ENCODE results near the gene ADGRG3. TPM values are rescaled to one million over a fixed set of nuclear protein-coding genes. Genes with fewer than 3 reads are reported as not detected.

The ADGRG3 gene
- total RNA-seq, 1 donor from 2014 or later, result 0.60 TPM

DNA sequence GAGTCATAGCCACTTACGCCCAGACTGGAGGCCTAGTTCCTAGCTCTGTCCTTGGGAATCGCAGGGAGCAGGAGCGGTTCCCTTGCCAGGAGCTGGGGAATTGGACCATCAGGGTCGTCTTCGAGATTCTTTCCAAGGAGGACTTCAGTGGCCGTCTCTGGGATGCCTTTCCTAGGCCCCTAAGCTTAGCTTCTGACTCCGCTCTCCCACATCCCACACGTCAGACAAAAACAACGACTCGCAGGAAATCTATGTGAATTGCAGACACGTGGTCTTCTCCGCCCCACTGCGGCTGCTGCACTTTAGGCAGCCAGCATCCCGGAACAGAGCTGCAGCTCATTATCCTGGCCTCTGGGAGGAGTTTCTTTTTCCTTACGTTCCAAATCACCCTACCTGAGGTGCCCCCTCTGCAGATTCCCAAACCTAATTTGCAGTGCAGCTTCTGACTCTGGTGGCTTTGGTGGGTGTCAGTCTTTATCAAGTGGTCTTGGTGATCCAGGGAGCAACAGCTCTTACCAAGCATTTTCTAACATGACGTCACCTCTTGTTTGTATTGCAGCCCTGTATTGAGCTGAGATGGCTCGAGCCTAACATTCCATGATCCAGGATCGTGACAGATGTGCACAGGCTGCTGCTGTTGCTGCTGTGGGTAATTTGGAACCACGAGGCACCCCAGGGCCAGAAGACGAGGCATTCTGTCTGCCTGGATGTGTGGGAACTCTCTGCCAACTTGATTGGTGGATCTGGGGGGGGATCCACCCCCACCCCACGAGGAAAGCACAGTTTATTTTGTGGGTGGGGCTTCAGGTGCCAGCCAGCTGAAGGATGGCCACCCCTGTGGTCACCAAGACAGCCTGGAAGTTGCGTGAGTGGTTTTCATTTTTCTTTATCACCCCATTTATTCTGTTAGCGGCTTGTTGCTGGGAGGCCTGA lies 68.6 kb downstream of the ADGRG3 start:
- peak; percentile 48 for DNase-seq (ENCODE audit: low spot score)

DNA sequence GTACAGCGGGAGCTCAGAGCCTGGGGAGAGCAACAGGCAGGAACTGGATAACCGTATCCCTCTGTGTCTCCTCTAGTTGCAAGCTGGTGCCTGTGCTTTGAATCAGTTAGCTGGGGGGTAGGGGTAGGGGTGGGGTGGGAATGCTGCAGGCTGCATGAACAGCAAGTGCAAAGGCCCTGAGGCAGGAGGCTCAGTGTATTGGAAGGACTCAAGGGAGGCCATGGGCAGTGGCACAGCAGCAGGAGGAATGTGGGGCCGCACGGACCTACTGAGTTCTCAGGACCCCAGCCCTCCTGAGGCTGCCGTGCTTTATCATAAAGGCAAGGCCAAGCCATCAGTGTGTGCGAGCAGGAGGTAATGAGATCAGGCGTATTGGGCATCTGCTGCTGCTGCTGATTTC lies 70.7 kb downstream of the ADGRG3 start:
- no peak for DNase-seq (ENCODE audit: low spot score)

Other genes starting within 250 kb of the ADGRG3 start
- gene CIAPIN1, start 220.9 kb upstream of the ADGRG3 start, total RNA-seq, result 45.4 TPM
- 79.8 TPM for gene COQ9, start 220.8 kb upstream of the ADGRG3 start, total RNA-seq
- 65.7 TPM for gene POLR2C, start 205.6 kb upstream of the ADGRG3 start, total RNA-seq
- gene DOK4, start 181.8 kb upstream of the ADGRG3 start, total RNA-seq, result 123 TPM
- 10.2 TPM for gene CCDC102A, start 131.7 kb upstream of the ADGRG3 start, total RNA-seq
- gene ADGRG5, start 125.7 kb upstream of the ADGRG3 start, total RNA-seq, result 3.7 TPM
- 312 TPM for gene ADGRG1, start 39.7 kb upstream of the ADGRG3 start, total RNA-seq
- 1.9 TPM for gene DRC7, start 26.5 kb downstream of the ADGRG3 start, total RNA-seq
- 23.4 TPM for gene KATNB1, start 67.5 kb downstream of the ADGRG3 start, total RNA-seq
- gene KIFC3, start 134.2 kb downstream of the ADGRG3 start, total RNA-seq, result 39.3 TPM

Data from mucosa of gallbladder (tissue), 1 donor.